GM12872 (cell line): ENCODE measurements around the gene B3GNT8.

Experiments
- CTCF ChIP-seq: IDR thresholded peaks from 3 replicates; pipeline ENCODE4 v1.5.1; 2011; ENCODE audit warnings: low read depth, mild to moderate bottlenecking, low read length, moderate library complexity; ENCODE audit not compliant: insufficient read depth

Gene B3GNT8

GRCh38 chr19:41431426-41432386 is 4.5 kb upstream of the B3GNT8 start:
- TF ChIP-seq CTCF = peak; percentile 28; the same call in 1 of the 3 replicates

DNA sequence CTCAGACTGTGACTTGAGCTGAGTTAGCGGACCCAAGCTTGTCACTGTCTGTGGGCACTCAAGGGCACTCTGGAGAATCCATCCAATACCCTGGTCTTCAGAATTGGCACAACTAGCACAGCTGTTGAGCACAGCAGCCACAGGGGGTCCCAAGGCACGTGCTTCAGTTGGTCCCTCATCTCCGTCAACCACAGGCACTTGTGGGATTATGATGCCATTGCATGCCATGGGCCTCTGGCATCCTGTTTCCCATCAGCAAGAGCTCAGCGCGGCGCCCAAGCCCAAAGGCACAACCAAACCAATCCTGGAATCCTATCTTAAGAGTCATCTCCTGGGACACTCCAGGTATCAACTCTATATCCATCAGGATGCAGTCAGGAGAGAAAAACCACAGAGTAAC is 3.7 kb upstream of the B3GNT8 start:
- TF ChIP-seq CTCF = no peak

DNA sequence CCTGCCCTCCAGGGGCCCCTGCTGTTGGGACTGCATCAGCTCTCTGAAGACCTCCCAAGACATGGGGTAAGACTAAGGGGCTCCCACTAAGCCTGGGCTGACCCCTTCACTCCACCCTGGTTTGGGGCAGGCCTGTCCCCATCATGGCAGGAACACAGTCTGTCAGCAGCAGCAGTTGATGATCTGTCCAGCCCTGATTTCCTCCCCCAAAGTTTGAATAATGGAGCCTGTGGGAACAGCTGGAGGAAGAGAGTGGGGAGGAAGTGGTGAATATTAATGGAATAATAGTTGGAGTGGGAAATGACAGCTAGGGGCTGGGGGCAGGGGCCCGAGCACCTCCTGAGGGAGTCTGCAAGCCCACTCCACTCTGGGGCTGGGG is 1.3 kb upstream of the B3GNT8 start:
- TF ChIP-seq CTCF = no peak

DNA sequence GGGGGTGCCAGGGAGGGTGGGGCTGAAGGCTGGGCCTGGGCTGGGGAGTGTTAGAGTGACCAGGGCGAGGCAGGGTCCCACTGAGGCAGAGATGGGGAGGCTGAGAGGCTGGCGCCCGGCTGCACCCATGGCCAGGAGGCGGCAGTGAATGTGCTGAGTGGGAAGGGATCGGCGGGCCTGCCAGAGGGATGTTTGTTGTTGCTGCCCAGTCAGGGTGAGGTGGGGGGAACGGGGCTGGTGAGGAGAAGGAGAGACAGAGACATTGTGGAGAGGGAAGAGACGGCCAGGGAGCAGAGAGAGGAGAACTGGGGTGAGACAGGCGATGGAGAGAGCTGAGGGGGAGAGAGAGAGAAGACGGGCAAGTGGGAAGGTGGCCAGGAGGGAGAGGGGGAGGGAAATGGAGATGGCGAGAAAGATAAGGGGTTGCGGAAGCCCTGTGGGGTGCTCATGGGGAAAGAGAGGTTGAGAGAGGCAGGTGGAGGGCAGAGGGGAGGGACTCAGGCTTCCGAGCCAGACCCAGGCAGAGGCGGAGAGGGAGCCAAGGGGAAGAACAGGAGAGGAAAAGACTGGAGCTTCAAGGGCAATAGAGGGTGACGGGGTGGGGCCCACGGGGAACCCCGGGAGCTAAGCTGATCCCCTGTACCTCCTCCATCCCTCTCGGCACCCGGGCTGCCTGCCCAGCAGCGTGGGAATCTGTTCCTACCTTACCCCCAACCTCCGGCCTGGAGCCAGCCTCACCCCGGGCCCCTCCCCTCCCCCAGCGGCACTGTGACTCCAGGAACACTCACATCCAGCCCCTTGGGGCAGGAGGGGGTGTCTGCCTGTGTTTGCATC is 690 bp upstream of the B3GNT8 start:
- TF ChIP-seq CTCF = no peak

- no peak for TF ChIP-seq CTCF
Observed at GRCh38 chr19:41426116-41426841, 895 bp downstream of the B3GNT8 start.

- TF ChIP-seq CTCF = no peak
Observed at GRCh38 chr19:41425174-41426115, 1.7 kb downstream of the B3GNT8 start.
